ENCODE measurements around the gene ZDHHC18.

The ZDHHC18 gene

GRCh38 chr1:26889551-26890466 is 63.3 kb downstream of the ZDHHC18 start, which contains the start of gene GPN2:
Gene GPN2 (minus strand): TSS chr1:26890283. CDS start chr1:26890096, 187 bp downstream.
- peak; percentile 75 for DNase-seq (ENCODE audit: low read depth)
- H3K4me3 ChIP-seq (ENCODE audit: low read length) = peak within 1 kb of the TSS; percentile 81
- TF ChIP-seq CTCF (IDR thresholded peaks at IDR 0.05; ENCODE audit: insufficient read depth, low read depth, low read length, missing control alignments) = no peak

GRCh38 chr1:26890467-26890796 is 63.9 kb downstream of the ZDHHC18 start:
- DNase-seq (ENCODE audit: low read depth) = no peak
- no peak for TF ChIP-seq CTCF (IDR thresholded peaks at IDR 0.05; ENCODE audit: insufficient read depth, low read depth, low read length, missing control alignments)
- H3K4me3 ChIP-seq (ENCODE audit: low read length) = peak overlapping the region; percentile 81

- no peak for TF ChIP-seq CTCF (IDR thresholded peaks at IDR 0.05; ENCODE audit: insufficient read depth, low read depth, low read length, missing control alignments)
- H3K4me3 ChIP-seq (ENCODE audit: low read length) = no peak overlapping the region
- peak; percentile 89 for DNase-seq (ENCODE audit: low read depth)
These were observed 67.8 kb downstream of the ZDHHC18 start for GRCh38 chr1:26894263-26894662.

- no peak overlapping the region for H3K4me3 ChIP-seq (ENCODE audit: low read length)
- TF ChIP-seq CTCF (IDR thresholded peaks at IDR 0.05; ENCODE audit: insufficient read depth, low read depth, low read length, missing control alignments) = no peak
- DNase-seq (ENCODE audit: low read depth) = no peak
These were observed 70.9 kb downstream of the ZDHHC18 start for GRCh38 chr1:26897351-26897750.

GRCh38 chr1:26900001-26900814 is 73.7 kb downstream of the ZDHHC18 start, which contains the start of gene GPATCH3:
Gene GPATCH3 (minus strand): TSS chr1:26900467. CDS start chr1:26900442, 25 bp downstream.
- DNase-seq (ENCODE audit: low read depth) = peak; percentile 94
- H3K4me3 ChIP-seq (ENCODE audit: low read length) = peak within 1 kb of the TSS; percentile 84

More at GRCh38 chr1:26900001-26900814, 73.7 kb downstream of the ZDHHC18 start, which contains the start of gene GPATCH3:
- TF ChIP-seq CTCF (IDR thresholded peaks at IDR 0.05; ENCODE audit: insufficient read depth, low read depth, low read length, missing control alignments) = no peak

Measured in epithelial cell of esophagus (primary cell).